B cell (primary cell): Measurements from ENCODE around the gene EXOSC9.

Experiments used
- EZH2 ChIP-seq: IDR thresholded peaks from 2 replicates; pipeline ENCODE4 v1.6.1; 2012; ENCODE audit warnings: borderline replicate concordance, low read depth, mild to moderate bottlenecking, moderate library complexity, low read length; ENCODE audit not compliant: insufficient read depth, poor library complexity, severe bottlenecking
- TF ChIP-seq, protein P1 (sequence below): fragments of 200-600 bp; IDR thresholded peaks from one replicate; pipeline ENCODE4 v1.8.0; 2022; ENCODE audit warnings: antibody characterized with exemption, mild to moderate bottlenecking

DNA sequence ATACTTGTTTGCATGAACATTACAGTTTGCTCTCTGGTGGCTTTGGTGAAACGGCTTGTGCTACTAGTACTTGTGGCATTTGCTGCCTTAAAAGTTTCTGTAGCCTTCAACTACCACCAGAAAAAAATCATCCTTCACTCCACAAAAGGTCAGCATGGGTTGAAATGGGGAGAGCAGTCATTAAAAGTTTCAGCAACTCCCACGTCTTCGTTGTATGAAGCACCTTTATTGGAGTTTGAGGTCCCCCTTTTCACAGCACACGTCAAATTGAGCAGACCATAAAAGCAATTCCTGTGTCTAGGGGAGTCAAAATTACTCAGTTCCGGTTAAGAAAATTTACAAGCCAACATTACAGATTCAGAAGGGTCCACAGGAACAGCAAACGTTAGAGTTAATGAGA, 45.5 kb downstream of the EXOSC9 start:
- TF ChIP-seq, protein P1, sequence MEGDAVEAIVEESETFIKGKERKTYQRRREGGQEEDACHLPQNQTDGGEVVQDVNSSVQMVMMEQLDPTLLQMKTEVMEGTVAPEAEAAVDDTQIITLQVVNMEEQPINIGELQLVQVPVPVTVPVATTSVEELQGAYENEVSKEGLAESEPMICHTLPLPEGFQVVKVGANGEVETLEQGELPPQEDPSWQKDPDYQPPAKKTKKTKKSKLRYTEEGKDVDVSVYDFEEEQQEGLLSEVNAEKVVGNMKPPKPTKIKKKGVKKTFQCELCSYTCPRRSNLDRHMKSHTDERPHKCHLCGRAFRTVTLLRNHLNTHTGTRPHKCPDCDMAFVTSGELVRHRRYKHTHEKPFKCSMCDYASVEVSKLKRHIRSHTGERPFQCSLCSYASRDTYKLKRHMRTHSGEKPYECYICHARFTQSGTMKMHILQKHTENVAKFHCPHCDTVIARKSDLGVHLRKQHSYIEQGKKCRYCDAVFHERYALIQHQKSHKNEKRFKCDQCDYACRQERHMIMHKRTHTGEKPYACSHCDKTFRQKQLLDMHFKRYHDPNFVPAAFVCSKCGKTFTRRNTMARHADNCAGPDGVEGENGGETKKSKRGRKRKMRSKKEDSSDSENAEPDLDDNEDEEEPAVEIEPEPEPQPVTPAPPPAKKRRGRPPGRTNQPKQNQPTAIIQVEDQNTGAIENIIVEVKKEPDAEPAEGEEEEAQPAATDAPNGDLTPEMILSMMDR = no peak
- no peak for TF ChIP-seq EZH2
